ENCODE results near the gene AGBL2. TPM values are rescaled to one million over a fixed set of nuclear protein-coding genes. Genes with fewer than 3 reads are reported as not detected.

Gene AGBL2
- total and polyA plus RNA-seq, 4 donors, result 0.36 to 3.6 (median 2.4) TPM

- TF ChIP-seq HNF4G (IDR thresholded peaks at IDR 0.05) (no peak), FOXA1 (IDR thresholded peaks at IDR 0.05) (no peak), ZBTB33 (IDR thresholded peaks at IDR 0.05) (no peak), EGR1 (IDR thresholded peaks at IDR 0.05; ENCODE audit: low read depth in 2 of 2) (no peak)
- TF ChIP-seq, protein P1, sequence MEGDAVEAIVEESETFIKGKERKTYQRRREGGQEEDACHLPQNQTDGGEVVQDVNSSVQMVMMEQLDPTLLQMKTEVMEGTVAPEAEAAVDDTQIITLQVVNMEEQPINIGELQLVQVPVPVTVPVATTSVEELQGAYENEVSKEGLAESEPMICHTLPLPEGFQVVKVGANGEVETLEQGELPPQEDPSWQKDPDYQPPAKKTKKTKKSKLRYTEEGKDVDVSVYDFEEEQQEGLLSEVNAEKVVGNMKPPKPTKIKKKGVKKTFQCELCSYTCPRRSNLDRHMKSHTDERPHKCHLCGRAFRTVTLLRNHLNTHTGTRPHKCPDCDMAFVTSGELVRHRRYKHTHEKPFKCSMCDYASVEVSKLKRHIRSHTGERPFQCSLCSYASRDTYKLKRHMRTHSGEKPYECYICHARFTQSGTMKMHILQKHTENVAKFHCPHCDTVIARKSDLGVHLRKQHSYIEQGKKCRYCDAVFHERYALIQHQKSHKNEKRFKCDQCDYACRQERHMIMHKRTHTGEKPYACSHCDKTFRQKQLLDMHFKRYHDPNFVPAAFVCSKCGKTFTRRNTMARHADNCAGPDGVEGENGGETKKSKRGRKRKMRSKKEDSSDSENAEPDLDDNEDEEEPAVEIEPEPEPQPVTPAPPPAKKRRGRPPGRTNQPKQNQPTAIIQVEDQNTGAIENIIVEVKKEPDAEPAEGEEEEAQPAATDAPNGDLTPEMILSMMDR (IDR thresholded peaks at IDR 0.05; ENCODE audit: low read depth, low read length, missing input control), result no peak
- Histone ChIP-seq H3K27ac (ENCODE audit: low read depth in 1 of 2, low read length in 2 of 2) (no peak overlapping the region), H3K9me3 (ENCODE audit: control insufficient read depth in 4 of 4, low read length in 3 of 4) (no peaks in the 10 kb centered on the region), H3K4me1 (ENCODE audit: control insufficient read depth in 4 of 4, insufficient read depth in 4 of 4, low read length in 3 of 4) (no peaks in the 10 kb centered on the region), H3K9ac (ENCODE audit: low read depth in 1 of 2, low read length in 2 of 2) (no peak overlapping the region), H3K4me3 (ENCODE audit: low read depth in 1 of 3, low read length in 3 of 3) (no peak overlapping the region), H3K36me3 (ENCODE audit: control insufficient read depth in 4 of 4, insufficient read depth in 3 of 4, low read depth in 1 of 4, low read length in 3 of 4) (peaks cover 0 to 12% (median 6%) of the 10 kb centered on the region in 4 donors), H3K27me3 (ENCODE audit: control insufficient read depth in 4 of 4, insufficient read depth in 4 of 4, low read length in 3 of 4) (no peaks in the 10 kb centered on the region)
- no peak for DNase-seq (ENCODE audit: low spot score)
- 84% methylated on average over 3 of the region's 3 CpGs for WGBS
Observed at GRCh38 chr11:47609675-47610074, 105.5 kb downstream of the AGBL2 start.

Small RNA genes within 50 kb of the gene (small RNA-seq; reads per million reads assigned to genes)
- gene RF00019, result not detected

Other genes with a start within 250 kb of the AGBL2 start
- 100 to 1,000 TPM in 1 of 2 donors, 10 to 100 TPM in 1; 66.7 to 139 TPM for gene CELF1, start 162.2 kb downstream of the AGBL2 start, total RNA-seq
- gene CELF1, start 162.2 kb downstream of the AGBL2 start, polyA plus RNA-seq, result 10 to 100 TPM; 23.5 to 53.8 TPM
- gene PTPMT1, start 149.8 kb downstream of the AGBL2 start, total RNA-seq, result 10 to 100 TPM; 28.7 to 40.4 TPM
- 10 to 100 TPM; 32.9 to 34.1 TPM for gene PTPMT1, start 149.8 kb downstream of the AGBL2 start, polyA plus RNA-seq
- 10 to 100 TPM in 1 of 2 donors, 1 to 10 TPM in 1; 9.1 to 12.0 TPM for gene KBTBD4, start 136.4 kb downstream of the AGBL2 start, total RNA-seq
- gene KBTBD4, start 136.4 kb downstream of the AGBL2 start, polyA plus RNA-seq, result 1 to 10 TPM; 5.6 to 8.2 TPM
- 10 to 100 TPM; 43.8 to 55.0 TPM for gene NDUFS3, start 136.3 kb downstream of the AGBL2 start, total RNA-seq
- gene NDUFS3, start 136.3 kb downstream of the AGBL2 start, polyA plus RNA-seq, result 100 to 1,000 TPM in 1 of 2 donors, 10 to 100 TPM in 1; 80.6 to 101 TPM
- gene FAM180B, start 128.7 kb downstream of the AGBL2 start, total RNA-seq, result not detected
- not detected for gene FAM180B, start 128.7 kb downstream of the AGBL2 start, polyA plus RNA-seq
- 1 to 10 TPM in 1 of 2 donors, under 1 TPM in 1; 0.42 to 1.8 TPM for gene C1QTNF4, start 121.0 kb downstream of the AGBL2 start, total RNA-seq
- under 1 TPM; 0.08 to 0.22 TPM for gene C1QTNF4, start 121.0 kb downstream of the AGBL2 start, polyA plus RNA-seq
- 100 to 1,000 TPM in 1 of 2 donors, 10 to 100 TPM in 1; 62.5 to 129 TPM for gene MTCH2, start 72.8 kb downstream of the AGBL2 start, total RNA-seq
- gene MTCH2, start 72.8 kb downstream of the AGBL2 start, polyA plus RNA-seq, result 100 to 1,000 TPM; 123 to 304 TPM
- 10 to 100 TPM; 33.2 to 66.8 TPM for gene FNBP4, start 52.0 kb upstream of the AGBL2 start, total RNA-seq
- 10 to 100 TPM; 10.9 to 23.9 TPM for gene FNBP4, start 52.0 kb upstream of the AGBL2 start, polyA plus RNA-seq
- 10 to 100 TPM; 27.4 to 36.6 TPM for gene NUP160, start 133.0 kb upstream of the AGBL2 start, total RNA-seq
- 1 to 10 TPM; 7.0 to 7.5 TPM for gene NUP160, start 133.0 kb upstream of the AGBL2 start, polyA plus RNA-seq

Data from liver (tissue), 10 donors.